OCI-M1 (cell line): ENCODE measurements around the gene RBMS3.
"Not testable (repeated sequence)": the region's sequence is repeated elsewhere in the genome, so short reads cannot be mapped to it uniquely, and the experiment has no call there.

ENCODE experiments used
- DNase-seq: peaks from one replicate; lab custom pipeline; 2025; lab: John Stamatoyannopoulos, UW

Gene RBMS3

DNA sequence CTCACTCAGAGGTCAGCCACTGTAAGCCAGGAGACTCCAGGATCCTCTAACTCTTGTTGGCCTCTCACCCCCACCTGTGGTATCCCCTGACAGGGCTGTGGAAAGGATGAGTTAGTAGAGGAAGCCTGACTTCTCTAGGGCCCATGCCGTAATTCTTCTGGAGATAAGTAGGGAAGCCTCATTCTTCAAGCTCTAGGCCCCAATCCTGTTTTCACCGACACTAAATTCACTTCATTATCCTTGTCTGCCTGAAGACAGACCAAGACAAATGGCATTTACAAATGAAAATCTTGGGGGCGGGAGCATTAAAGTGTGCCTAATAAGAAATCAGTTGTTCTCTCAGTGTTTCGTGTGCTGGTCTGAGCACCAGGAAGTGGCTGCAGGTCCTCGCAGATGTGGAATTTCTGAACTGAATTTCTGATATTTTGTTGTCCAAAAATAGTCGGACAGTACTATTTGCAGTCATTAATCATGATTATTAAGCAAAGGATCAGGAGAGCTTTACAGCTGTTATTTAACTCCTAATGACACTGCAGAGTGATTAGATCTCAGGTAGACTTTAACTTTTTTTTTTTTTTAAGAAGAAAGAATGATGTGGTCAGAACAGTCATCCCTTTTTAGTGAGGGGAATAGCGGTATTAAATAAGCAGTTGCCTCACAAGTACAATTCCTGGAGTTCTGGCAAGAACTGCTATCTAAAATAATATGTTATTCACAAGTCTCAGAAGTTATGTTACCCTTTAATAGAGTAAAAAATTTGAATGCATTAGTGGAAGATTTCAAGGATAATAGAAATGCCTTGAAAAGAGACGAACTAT, 58.4 kb downstream of the RBMS3 start:
- no peak for DNase-seq

DNA sequence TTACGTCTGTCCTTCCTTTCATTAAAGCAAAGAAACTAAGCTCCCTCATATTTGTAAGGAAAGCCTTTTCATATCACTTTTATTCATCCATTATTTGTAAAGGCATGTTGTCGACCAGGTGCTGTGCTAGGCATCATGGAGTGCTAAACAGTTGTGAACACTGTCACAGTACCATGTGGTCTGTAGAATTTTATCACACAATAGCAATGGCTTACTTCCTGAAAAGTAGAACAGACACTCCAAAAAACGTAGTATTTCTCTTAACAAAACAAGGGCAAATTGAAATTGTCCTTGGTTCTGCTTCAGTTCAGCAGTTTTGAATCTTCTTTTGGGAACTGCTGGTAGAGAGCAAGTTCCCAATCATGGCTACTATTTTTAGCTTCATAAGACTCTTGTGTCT, 63.3 kb downstream of the RBMS3 start:
- no peak for DNase-seq

DNA sequence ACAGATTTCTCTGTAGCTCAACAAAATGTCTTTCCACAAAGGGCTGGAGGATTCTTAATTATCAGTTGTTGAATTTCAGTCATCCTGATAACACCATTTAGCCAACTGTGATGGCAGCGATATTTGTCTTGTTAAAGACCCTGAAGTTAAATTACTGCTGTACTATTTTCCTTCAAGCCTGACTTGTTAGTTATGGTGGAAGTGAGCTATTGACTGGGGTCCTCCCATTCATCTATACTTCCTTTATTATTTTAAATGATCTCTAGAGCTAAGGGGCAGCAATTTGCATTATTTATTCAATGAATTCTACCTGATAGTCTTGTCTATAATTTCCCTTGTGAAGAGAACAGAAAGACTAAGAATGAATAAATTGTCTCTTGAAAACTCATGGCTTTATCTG, 64.1 kb downstream of the RBMS3 start:
- DNase-seq = no peak

DNA sequence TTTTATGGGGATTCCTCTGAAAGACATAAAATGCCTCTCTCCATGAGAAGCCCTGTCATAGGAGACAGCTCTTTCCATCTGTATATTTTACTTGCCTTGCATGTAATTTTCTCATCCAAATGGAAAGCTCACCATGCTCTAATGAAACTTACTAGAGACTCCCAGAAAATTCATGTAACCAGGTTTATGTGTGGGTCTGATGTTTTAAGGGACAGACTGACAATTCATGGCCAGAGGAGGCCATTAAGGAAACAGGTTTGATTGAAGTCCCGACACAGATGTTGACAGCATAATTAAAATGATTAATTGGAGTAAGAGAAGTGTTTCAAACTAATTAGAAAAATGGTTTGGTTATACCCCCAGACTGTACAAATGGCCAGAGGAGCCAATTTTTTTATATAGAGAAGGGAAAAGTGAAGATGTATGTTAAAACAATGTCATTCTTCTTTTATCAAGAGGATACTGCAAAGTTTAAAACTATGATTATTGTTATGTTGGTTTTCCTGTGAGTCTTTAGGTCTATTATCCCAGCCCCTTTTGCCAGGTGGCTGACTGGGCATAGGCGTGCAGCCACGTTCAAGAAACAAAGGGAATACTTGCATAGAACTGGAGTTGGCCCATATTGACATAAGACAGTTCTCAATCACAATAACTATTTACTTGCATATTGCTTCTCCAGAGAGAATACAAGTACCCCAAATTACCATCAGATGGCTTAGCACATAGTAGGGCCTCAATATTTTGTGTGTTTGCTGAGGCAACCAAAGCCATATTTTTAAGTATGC, 64.8 kb downstream of the RBMS3 start:
- no peak for DNase-seq

DNA sequence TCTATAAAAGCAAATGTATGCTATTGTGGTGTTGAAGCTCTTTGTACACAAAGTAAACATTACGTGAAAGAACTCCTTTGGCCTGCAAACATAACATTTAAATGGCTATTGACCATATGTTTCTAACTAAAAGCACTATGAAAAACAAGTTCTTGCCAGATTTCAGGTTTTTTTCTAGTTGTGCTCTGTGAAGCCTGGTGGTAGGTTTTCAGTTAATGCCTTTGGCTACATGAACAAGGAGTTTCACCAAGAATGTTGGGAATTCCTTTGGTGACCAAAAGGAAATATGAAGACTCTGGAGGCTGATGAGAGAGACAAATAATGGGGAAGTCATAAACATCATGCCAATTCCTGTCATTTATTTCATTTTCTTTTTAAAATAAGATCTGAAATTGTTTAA, 66.0 kb downstream of the RBMS3 start:
- DNase-seq = no peak

DNA sequence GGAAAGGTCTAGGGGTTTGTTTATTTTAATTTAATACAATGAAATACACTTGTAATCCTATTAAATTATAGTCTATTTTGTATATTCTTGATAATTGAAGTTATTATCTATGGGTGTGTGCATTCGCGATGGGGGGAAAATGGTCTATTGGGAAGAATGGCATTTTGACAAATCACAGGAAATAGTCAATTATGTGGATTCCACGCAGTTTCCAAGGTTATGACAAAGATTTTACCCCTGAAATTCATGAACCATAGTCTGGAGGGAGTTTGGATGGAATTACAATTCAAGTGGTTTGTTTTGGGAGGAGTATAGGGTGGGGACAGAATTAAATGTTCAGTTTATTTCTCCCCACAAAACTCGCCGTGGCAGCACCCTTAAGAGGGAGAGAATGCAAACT, 66.5 kb downstream of the RBMS3 start:
- no peak for DNase-seq

DNA sequence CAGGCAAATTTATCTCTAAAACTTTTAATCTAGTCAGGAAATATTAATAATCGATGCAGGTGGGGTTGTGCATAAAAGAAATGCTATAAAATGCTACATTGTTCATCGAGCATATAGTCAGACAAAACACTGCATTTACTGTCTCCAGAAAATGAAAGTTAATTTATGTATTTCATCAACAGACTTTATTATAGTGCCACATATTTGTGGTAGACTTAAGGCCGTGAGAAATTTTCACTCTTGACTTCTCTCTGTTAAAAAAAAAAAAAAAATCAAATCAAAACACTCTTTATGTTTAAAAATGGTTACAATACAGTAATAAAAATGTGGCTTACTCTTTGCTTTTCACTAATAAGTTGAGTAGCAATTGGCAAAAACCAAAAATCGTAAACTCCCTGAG, 67.4 kb downstream of the RBMS3 start:
- no peak for DNase-seq

DNA sequence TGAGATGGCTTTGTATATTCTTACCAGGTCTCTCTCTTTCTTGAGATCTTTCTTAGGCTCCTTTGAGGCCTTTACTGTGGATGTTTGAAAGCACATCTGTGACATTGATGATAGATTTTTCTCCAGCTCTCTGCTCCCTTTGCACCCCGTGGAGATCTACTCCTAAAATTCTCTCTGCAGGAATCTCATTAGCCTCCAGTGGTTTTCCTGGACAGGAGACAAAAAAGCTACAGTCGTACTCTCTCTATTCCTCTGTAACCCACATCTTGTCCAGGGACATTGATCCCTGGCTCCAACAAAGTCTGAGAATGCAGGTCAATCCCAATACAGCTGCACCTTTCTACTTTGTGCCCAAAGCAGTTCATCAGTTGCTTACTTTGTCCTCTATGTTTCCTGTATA, 68.2 kb downstream of the RBMS3 start:
- DNase-seq = no peak

DNA sequence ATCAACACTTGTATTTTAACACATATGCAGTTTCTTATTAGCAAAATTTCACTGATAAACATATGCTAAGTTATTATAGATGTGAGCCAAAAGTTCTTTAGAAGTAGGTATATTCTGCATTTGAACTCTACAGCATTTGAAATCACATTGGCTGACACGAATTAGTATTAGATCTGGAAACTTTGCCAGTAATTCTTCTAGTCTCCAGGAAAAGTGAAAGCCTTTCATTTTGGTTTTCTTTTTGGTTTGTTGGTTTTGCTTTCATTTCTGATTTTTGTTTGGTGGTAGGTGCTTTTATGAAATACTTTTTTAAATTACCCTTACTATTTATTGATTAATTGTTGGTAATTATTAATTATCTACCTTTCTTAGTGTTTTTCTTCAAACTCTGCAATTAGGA, 72.9 kb downstream of the RBMS3 start:
- peak; percentile 28 for DNase-seq

DNA sequence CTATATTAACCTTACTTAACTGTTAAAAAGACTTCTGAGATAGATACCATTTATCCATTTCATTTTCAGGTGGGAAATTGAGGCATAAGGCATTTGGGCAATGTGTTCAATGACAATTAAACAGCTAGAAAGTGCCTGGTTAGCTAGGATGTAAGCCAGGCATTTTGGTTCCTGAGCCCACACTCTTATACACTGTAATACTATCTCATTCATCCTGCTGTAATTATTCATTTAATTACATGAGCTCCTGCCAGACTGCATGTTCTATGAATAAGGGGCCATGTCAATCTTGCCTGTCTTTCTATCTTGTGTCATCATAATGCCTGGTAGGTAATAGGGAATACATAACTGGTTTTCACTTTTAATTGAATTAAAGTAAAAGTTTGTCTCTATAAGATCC, 74.0 kb downstream of the RBMS3 start:
- no peak for DNase-seq

DNA sequence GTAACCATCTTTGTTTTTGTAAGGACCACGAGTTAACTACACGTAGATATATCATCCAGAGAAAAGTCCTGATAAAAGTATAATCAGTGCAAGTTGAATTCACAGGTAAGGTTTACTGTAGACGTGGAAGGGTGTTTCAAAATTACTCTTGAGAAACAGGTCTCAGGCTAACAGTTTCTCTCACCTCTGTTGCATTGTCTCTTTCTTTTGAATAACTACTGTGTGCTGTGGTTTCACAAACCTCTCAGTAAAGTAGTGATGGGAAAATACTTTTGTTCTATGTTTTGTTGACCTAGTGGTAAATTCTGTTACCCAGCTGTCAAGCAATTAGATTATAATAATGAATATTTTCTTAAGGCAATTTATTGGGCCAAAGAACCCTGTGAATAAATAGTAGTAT, 75.2 kb downstream of the RBMS3 start:
- no peak for DNase-seq

DNA sequence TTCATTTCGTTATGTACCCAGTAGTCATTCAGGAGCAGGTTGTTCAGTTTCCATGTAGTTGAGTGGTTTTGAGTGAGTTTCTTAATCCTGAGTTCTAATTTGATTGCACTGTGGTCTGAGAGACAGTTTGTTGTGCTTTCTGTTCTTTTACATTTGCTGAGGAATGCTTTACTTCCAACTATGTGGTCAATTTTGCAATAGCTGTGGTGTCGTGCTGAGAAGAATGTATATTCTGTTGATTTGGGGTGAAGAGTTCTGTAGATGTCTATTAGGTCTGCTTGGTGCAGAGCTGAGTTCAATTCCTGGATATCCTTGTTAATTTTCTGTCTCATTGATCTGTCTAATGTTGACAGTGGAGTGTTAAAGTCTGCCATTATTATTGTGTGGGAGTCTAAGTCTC, 79.4 kb downstream of the RBMS3 start:
- DNase-seq = not testable (repeated sequence)

DNA sequence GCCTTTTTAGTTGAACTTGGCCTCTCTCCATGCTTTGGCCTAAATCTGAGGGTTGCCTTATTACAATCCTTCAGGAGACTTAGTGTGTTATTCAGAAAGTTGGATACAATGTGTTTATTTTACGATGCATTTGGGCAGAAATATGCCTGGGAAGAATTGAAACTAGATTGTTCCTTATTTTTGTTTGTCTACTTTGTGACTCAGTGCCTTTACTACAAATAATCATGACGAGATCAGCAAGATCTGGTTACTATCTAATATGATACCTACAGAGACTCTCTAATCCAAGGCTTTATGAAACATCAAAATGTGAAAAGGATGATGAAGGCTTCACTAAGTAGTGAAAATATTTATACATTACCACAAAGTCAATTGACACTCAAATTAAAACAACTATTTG, 82.2 kb downstream of the RBMS3 start:
- DNase-seq = no peak

DNA sequence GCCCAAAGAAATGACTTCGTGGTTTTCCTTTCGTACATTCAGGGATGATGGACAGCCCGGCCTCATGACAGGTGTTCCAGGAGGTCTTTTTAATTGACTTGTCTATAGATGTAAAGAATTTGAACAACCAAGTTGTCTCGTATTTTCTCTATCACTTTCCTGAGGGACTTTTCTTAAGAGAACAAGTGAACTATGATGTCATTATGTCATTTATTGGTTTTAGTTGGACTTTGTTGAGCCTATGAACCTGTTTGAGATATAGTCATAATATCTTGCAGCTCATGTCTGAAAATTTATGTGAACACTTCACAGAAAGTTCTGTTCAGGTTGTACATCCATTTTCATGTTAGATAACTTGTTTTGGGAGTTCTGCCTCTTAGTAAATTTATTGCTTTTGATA, 89.2 kb downstream of the RBMS3 start:
- no peak for DNase-seq

DNA sequence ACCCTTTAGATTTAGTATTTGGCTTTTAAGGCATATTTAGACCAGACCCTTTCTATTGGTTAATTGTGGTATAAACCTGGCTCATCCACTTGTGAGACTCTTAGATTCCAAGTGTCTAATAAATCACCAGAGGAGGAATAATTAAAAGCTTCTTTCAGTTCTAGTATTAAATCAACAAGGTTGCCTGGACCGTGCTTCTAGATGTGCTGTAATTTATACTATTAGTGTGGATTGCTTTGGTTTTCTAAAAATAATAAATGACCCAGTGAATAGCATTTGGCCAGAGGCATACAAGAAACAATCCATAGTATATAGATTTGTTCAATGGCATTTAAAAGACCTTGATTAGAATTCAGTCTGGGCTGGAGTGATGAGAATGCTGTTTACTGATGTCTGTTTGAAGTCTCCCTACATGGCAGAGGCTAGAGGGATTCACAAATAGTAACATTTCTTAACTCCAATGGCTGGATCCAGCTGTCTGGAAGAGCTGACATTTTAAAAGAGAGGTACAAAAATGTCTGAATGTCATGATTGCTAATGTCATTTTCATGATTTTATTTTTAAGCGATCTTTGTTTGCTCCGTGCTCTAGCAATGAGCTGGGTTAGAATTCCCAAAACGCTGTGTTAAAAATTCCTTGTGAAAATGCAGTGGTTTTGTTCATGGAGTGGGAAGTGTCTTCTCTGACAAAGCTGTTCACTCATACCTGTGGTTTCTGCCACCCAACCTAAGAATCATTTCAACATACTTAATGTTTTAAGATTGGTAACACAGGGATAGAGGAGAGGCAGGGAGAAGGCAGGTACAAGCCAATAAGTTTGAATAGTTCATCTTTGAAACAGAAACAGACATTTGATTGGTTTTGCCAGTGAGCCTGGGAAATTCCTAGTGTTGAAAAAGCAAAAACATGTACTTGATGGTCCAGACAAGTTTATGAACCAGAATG, 89.9 kb downstream of the RBMS3 start:
- DNase-seq = no peak

DNA sequence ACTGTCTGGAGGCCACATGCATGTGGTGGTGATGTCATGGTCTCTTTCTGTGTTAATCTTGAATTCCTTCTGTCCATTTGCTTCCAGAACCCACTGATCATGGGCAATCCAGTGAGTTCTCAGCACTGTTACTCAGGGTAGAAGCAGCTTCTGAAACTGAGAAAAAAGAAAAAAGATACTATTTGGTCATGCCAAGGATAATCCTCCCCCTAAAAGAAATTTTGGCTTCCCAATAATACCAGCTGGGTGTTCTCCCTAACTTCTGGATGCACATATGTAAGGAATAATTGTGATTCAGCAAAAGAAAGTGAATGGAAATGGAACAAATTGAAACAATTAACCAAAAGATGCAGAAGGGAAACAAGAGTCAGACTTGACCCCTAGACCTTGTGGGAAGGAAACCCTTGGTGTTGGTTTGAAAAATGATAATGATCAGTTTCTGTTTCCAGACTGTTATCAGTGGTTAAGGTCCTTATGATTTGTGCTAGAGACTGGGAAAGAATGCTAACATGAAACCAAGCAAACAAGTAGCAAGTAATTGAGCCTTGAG, 92.3 kb downstream of the RBMS3 start:
- DNase-seq = no peak

DNA sequence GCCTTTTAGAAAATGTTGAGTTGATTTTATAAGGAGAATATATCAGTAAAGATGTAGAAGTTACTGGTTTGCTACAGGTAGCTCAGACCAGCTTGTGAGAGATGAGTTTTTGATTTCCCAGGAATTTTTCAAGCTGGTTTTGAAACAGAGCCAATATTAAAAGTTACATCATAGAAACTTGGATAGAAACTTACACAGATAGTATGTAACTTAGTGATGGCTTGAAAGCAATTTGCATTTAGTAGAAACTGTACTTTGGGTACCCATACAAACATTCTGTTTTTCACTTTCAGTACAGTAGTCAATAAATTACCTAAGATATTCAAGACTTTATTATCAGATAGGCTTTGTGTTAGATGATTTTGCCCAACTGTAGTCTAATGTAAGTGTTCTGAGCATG, 93.4 kb downstream of the RBMS3 start:
- no peak for DNase-seq

DNA sequence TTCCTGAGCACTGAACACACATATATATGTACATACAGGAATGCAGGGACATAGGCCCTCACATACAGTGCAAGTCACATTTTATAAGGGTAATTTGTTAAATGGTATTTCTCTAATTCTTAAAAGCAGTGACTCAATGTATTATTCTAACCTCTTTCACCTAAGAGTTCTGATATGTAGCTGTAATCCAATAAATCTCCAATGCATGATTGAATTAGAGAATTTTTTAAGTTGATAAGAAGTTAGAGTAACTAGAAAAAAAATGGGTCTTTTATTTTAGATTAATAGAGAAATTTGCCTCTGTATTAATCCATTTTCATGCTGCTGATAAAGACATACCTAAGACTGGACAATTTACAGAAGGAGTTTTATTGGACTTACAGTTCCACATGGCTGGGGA, 98.2 kb downstream of the RBMS3 start:
- DNase-seq = no peak

DNA sequence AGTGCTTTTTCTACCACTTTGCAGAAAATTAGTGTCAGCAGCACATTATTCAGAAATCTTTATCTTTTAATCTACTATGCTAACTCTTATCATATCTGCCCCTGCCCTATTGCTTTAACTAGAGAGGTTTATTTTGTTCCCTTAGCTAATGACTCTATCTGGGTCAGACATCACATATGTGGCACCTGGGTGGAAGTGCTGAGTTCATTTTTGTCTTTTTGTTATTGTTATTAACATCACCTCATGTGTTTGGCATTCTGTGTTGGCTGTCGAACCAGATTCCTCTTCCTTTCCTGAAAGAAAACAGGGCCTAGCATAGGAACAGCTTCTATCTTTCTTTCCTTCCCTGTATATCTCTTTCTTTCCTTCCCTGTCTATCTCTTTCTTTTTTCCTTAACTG, 100.7 kb downstream of the RBMS3 start:
- DNase-seq = no peak

DNA sequence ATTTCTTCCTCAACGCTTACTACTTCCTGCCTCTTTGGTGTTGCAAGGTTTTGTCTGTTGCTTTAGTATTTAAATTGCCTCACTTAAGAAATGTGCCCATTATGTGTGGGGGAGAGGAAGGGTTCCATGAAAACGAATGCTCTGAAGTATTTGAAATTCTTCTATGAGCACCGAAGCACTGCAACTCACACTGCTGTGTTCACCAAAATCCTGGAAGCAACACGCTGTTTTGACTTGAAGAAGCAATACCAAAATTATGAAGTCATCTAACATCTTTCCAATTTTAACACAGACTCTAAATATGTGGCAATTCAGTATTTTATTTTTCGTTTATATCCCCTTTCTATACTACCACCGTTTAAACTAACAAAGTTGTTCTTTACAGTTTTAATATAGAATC, 101.5 kb downstream of the RBMS3 start:
- no peak for DNase-seq

DNA sequence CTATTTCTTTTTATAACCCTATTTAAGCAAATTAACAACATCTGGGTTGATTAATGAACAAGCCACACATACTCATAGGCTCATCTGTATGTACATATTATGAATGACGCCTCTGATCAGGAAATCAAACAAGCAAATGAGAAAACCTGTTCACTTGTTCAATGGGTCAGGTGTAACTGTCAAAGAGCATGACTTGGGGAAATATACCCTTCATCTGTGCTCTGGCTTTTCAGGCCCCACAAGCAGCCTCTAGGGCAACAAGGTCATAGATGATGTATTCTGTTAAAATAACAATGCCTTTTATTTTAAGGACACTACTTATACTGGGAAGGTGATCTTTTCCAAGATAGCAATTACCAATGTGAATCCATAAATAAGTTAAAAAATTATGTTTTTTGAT, 102.0 kb downstream of the RBMS3 start:
- DNase-seq = no peak

DNA sequence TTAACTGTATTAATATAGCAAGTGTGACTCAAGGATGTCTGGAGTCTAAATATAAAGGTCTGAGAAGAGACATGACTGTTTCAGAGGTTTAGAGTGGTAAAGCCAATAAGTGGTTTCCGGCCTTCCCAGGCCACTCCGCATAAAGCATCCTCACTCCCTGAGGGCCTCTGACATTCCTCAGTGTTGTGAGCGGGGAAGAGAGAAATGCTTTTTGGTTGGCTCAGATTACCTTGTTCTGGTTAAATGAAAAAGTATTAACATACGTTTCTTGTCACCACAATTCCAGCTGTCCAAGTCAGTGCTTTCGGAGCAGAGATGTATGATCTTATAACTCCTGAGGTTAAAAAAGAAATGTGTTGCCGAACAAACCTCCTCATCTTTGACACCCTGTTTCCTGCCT, 103.8 kb downstream of the RBMS3 start:
- no peak for DNase-seq
